GM18951 (cell line): ENCODE results near the gene POLR2A.

Experiments used
- POLR2A ChIP-seq: IDR thresholded peaks from 4 replicates; pipeline ENCODE4 v1.6.1; 2011; ENCODE audit warnings: mild to moderate bottlenecking; ENCODE audit not compliant: insufficient read length, insufficient read depth; ENCODE audit errors: extremely low read depth
- in situ Hi-C: fragments of 300-500 bp; cut with MboI; formaldehyde crosslinking; loops from one replicate; pipeline ENCODE4 v1.12.0; 2022; ENCODE audit warnings: low sequenced_read_pairs, mixed read lengths, inconsistent platforms; ENCODE audit not compliant: unreplicated experiment

Gene POLR2A

DNA sequence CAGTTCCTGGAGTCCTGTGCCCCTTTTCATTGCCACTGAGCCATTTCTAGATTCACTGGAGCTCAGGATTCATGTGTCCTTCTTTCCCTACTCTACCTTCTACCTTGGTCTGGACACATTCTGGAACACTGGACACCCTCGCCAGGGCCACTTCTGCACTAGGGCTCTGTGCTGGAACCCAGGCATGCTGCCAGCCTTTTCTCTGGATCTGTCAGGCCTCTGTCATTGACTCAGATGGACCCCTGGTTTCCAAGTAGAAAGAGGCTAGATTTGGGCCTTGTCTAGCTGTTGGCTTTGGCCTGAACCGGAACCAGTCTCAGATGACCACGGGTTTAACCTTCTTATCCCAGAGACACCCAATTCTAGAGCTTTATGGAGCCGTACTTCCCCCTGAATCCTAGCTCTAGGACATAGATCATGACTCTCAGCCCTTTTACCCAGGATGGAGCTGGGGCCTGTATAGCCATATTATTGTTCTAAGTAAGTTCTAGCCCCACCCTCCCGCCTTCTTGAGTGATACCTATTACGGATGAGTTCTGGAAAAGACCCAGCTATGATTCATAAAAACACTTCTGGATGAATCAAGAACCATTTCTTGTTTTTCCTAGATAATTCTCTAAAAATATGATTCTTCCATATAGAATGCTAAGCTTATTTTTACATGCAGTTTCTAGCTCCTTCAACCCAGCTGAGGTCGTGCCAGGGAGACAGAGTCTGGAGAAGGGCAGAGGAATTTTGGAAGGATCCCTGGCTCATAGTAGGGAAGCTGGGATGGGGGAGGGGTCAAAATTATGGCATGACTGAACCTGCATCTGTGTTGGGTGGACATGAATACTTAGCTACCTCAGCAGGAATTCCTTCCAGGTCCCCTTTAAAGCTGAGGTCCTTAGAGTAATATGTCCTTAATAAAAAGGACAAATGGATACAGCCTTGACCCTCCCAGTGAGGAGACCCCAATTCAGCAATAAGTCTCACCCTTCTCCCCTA is 40.4 kb upstream of the POLR2A start:
- TF ChIP-seq POLR2A: no peak
- in situ Hi-C loops: no loop called here

DNA sequence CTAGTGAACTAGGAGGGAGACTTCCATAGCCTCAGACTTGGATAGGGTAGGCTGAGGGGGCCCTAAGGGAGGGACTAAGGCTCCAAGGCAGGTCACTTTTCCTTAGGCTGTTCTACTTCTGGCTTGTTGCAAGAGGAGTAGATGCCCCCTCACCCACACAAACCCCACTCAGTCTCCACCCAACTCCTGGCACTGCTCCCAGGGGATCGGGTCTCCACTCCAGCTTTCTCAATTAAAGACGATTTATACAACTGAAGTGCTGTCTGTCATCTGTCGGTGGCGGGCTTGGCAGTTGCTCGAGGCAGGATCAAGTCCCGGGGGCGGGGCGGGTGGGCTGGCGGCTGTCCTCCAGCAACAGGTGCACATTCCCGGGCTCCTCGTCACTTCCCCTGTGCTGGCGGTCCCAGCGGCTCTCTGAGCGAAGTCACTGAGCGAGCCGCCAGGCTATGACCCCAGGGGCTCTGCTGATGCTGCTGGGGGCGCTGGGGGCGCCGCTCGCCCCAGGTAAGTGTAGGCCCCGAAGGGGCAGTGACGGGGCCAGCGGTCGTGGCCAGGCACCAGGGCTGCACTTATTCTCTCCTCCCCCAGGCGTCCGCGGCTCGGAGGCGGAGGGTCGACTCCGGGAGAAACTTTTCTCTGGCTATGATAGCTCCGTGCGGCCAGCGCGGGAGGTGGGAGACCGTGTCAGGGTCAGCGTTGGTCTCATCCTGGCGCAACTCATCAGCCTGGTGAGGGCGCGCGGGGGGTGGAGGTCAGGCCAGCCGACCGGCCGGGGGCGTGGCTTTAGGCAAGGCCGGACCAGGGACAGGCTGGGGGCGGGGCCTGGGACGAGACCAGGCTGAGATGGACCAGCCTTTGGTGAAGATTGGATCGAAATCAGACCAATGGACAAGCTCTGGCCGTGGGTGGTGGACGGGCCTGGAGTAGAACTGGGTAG is 39.2 kb upstream of the POLR2A start, which contains the start of gene CHRNB1:
Gene CHRNB1, plus strand, starts transcription at position 380 of the 937 bp plus-strand sequence. Its CDS starts 67 bp downstream, at position 447.
- in situ Hi-C loops: no loop called here
- TF ChIP-seq POLR2A: no peak

DNA sequence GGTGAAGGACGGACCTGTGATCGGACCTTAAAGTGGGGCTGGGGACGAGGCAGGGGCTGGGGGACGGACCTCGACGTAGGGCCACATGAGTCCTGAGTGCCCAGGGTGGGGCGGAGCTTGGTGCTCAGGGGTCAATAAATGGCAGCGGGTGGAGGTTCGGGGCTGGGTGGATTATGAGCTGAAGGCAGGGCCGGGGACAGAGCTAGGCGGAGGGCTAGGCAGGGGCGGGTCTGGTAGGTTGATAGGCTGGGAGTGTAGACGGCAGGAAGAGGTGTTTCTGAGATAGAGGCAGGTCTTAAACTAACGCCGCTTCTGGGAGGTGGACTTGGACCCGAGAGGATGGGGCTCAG is 38.6 kb upstream of the POLR2A start:
- in situ Hi-C loops: no loop called here
- no peak for TF ChIP-seq POLR2A

DNA sequence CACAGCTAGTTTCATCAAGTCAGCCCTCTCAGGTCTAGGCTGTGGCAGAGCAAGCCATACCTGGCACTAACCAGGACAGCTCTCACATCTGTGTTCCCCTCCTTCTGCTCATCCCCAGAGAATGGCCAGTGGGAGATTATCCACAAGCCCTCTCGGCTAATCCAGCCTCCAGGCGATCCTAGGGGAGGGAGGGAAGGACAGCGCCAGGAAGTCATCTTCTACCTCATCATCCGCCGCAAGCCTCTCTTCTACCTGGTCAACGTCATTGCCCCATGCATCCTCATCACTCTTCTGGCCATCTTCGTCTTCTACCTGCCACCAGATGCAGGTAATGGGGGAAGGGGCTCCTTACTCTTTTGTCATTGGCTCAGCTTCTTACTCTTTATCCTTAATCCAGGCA is 35.7 kb upstream of the POLR2A start:
- in situ Hi-C loops: no loop called here
- TF ChIP-seq POLR2A: no peak

DNA sequence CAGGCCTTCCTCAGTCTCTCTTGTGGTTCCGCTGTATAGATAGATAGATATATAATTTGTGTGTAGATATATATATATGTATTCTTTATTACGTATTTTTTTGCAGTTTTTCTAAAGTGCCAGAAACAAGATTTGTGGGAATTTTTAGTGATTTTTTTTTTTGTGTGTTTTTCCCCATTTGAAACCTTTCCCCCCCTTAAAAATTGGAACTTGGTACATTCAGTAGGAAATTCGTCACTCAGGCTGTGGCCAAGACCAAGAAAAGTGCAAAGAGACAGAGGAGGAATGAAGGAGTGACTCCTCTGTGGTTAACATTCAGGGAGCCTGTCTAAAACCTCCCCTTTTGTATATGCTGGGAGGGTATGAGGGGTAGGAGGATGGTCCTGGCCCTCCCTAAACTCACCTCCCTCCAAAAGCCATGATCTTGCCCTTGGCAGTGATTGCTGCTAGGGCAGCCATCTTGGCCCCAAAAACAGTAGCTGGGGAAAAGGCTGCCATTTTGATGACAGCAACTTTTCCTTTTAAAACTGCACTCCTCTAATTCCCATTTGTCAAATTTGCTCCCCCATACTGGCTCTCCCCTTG is 24.1 kb upstream of the POLR2A start:
- no peak for TF ChIP-seq POLR2A

DNA sequence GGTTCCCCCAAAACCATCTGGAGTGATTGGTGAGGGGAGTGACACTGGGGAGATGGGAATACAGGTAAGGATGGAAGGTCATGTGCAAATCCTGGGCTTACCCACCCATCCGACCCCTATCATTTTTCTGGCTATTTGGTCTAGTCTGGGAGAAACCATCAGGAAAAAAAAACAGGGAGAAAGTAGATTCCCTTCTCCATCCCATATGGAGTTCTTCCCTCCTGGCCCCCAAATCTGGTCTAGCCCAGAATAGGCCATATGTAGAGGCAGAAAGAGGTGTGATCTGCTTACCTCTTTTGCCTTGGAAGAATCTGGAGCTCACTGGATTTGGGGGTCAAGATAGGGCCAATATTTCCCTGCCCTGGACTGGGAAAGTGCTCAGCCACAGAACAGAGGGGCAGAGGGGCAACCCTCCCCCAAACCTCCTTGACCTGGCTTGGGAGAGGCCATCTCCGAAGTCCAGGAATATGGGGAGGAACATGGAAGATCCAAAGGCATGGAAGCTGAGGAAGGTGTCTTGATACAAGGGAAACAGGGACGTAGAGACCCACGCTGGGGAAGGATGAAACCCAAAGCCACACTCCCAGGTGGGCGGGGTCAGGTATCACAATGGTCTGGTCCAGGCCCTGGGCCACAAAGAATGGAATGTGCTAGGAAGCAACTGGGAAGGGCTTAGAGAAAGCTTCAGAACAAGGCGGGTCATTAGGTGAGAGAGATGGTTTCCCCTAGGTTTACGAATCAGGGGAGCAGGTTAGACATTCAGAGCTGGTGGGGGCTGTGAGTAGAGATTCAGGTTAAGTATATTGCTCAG is 23.1 kb upstream of the POLR2A start:
- in situ Hi-C loops: no loop called here
- TF ChIP-seq POLR2A: no peak

More for the DNA sequence above, 24.1 kb upstream of the POLR2A start:
- in situ Hi-C loops: no loop called here

DNA sequence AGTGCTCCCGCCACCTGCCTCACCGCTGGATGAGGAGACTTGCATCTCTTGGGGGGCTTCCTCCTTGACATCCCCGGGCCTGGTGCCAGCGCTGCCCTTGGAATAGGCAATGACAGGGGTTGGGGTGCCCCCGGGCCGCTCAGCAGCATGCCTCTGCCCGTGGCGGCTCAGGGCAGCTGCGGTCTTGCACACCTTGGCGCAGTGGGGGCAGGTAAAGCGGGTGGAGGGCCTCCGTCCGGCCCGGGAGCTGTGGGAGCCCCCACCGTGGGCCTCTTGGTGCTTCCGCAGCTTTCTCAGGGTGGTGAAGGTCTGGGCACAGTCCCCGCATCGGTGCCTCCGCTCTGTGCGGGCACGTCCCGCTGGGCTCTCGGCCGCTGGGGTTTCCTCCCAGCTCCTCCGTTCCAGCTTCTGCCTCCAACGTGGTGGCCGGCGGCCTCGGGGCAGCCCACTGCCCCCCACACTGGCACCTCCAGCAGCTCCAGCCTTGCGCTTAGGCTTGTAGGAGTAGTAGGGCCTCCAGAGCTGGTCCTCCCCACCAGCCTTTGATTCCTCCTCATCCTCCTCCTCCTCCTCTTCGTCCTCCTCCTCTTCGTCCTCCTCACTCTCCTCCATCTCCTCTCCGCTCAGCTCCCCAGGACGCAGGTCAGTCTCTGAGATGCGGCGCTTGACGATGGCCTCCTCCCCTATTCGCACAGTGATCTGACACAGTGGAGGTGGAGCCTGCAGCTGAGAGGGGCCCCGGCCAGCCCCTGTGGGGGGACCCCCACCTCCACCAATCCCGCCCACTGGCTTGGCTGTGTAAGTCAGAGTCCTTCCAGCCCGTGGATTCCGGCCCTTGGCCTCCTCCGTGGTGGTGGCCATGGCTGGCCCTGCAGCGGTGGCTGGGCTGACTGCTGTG is 21.4 kb upstream of the POLR2A start:
- no peak for TF ChIP-seq POLR2A
- in situ Hi-C loops: no loop called here

DNA sequence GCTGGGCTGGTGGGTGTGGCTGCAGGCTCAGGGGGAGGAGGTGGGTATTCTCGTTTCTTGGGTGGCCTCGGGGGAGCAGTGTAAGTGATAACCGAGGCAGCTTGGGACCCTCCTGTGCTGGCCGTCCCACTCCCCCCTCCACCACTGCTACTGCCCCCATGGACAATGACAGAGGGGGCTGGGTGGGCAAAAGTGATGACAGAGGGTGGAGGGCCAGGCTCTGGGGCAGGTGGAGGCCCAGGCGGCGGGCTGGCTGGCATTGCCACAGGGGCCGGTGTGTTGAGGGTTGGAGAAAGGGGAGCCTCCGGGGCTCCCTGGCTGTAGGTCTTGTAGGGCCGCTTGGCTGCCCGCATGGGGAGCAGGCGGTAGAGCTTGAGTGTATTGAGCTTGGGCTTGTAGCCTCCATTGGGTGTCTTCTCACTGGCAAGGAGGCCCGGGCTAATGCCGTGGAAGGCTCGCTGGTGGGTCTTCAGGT is 20.8 kb upstream of the POLR2A start:
- in situ Hi-C loops: no loop called here
- TF ChIP-seq POLR2A: no peak

DNA sequence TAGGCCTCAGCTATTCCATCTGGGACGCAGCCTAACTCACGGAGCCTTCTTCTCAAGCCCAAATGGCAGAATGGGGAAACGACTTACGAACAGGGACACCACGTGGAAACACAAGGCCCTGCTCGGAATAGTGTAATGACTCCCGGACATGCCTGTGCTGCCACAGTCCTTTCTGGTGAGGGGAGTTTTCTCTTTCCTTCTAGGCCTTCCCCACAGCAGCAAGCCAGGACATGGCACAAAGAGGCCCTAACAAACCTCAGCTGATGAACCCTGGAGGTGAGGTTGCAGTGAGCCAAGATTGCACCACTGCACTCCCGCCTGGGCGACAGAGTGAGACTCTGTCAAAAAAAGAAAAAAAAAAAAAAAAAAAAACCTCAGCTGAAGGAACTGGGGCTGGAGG is 20.1 kb upstream of the POLR2A start:
- in situ Hi-C loops: no loop called here
- no peak for TF ChIP-seq POLR2A

DNA sequence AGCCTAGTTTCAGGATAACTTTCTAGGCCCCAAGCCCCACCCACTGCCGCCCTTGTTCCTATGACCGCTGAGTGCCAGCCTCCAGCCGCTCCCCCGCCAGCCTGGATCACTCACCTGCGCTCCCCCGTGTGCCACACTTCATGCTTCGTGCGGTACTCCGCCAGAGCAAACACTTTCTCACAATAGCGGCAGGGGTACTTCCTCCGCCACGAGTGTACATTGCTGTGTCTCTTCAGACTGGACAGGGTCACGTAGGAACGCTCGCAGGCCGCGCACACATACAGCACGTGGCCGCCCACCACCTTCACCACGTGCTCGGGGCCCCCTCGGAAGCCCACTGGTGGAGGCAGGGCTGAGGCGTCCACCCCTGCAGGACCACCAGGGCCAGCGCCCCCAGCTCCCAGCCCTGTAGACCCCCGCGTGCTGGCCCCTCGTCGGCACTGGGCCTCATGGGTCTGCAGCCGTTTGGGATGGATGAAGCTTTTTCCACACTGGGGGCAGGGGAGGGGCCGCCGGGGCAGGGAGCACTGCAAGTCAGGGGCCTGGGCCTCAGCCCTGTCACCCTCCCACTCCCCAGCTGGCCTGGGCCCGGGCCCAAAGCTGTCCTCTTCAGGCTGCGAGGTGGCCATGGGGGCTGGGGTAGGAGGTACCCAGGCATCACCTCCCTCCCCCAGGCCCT is 18.4 kb upstream of the POLR2A start:
- in situ Hi-C loops: no loop called here
- TF ChIP-seq POLR2A: no peak

DNA sequence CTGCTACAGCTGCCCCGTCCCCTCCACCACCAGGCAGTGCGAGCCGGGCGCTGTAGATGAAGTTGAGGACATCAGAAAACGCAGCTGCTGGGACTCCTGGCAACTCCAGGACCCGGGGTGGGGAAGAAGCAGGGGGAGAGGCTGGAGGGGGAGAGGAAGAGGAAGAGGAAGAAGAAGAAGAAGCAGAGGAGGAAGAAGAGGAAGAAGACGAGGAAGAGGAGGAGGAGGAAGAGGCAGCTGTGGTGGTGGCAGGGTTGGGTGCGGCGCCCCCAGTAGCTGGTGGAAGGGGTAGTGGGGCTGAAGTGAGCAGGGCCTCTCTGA is 17.9 kb upstream of the POLR2A start:
- TF ChIP-seq POLR2A: no peak
- in situ Hi-C loops: no loop called here
